Measurements from ENCODE around the gene BTBD1.
A peak's percentile ranks its signal among the peaks of the same experiment; 100 is the strongest.
"Not testable (repeated sequence)": the region's sequence is repeated elsewhere in the genome, so short reads cannot be mapped to it uniquely, and the experiment has no call there.

BTBD1 gene

DNA sequence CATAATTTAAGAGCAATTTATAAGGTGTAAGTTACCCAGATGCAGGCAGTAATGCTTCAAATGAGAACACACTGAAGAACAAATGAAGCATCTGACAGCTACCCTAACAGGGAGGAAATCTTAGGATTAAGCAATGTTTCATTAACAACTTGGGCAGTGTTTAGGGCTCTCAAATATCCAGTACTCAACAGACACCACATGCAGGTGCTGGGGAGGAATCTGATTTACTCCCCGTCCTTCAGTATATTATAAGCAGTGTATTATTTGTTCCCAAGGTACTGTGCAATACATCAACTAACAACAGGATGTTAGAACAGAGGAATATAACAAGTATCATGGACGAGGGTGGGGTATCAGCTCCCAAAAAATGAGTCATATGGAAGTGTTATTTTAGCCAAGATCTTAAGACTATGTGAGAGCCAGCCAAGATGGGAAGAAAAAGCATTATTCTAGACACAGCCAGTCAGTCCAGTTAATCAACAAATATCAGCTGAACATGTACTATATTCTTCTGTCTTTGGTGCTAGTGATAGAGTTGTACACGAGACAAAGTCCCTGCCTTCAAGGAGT lies 20.4 kb downstream of the BTBD1 start:
- no peak overlapping the region for H3K4me3 ChIP-seq (ENCODE audit: severe bottlenecking)
- TF ChIP-seq, protein P1, sequence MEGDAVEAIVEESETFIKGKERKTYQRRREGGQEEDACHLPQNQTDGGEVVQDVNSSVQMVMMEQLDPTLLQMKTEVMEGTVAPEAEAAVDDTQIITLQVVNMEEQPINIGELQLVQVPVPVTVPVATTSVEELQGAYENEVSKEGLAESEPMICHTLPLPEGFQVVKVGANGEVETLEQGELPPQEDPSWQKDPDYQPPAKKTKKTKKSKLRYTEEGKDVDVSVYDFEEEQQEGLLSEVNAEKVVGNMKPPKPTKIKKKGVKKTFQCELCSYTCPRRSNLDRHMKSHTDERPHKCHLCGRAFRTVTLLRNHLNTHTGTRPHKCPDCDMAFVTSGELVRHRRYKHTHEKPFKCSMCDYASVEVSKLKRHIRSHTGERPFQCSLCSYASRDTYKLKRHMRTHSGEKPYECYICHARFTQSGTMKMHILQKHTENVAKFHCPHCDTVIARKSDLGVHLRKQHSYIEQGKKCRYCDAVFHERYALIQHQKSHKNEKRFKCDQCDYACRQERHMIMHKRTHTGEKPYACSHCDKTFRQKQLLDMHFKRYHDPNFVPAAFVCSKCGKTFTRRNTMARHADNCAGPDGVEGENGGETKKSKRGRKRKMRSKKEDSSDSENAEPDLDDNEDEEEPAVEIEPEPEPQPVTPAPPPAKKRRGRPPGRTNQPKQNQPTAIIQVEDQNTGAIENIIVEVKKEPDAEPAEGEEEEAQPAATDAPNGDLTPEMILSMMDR (IDR thresholded peaks at IDR 0.05; ENCODE audit: poor library complexity, severe bottlenecking) = no peak
- no peaks in the 10 kb centered on the region for H3K27me3 ChIP-seq (ENCODE audit: insufficient read depth, poor library complexity, severe bottlenecking)
- H3K36me3 ChIP-seq (ENCODE audit: low read depth) = peaks cover 92% of the 10 kb centered on the region
- H3K9me3 ChIP-seq (ENCODE audit: severe bottlenecking) = peaks cover 2% of the 10 kb centered on the region
- peak overlapping the region; percentile 0 for H3K27ac ChIP-seq (ENCODE audit: poor library complexity, severe bottlenecking)
- ATAC-seq (ENCODE audit: low read depth) (peak; percentile 78), DNase-seq (ENCODE audit: low spot score) (no peak)
- no peaks in the 10 kb centered on the region for H3K4me1 ChIP-seq (ENCODE audit: insufficient read depth, poor library complexity, severe bottlenecking)

- Histone ChIP-seq H3K27ac (ENCODE audit: poor library complexity, severe bottlenecking) (no peak overlapping the region), H3K9me3 (ENCODE audit: severe bottlenecking) (peaks cover 2% of the 10 kb centered on the region), H3K36me3 (ENCODE audit: low read depth) (peaks cover 93% of the 10 kb centered on the region), H3K27me3 (ENCODE audit: insufficient read depth, poor library complexity, severe bottlenecking) (no peaks in the 10 kb centered on the region), H3K4me1 (ENCODE audit: insufficient read depth, poor library complexity, severe bottlenecking) (no peaks in the 10 kb centered on the region), H3K4me3 (ENCODE audit: severe bottlenecking) (no peak overlapping the region)
- ATAC-seq (ENCODE audit: low read depth) = no peak
- TF ChIP-seq, protein P1 (IDR thresholded peaks at IDR 0.05; ENCODE audit: poor library complexity, severe bottlenecking) = no peak
- DNase-seq (ENCODE audit: low spot score) = no peak
Observed at GRCh38 chr15:83044156-83044555, 22.9 kb downstream of the BTBD1 start.

DNA sequence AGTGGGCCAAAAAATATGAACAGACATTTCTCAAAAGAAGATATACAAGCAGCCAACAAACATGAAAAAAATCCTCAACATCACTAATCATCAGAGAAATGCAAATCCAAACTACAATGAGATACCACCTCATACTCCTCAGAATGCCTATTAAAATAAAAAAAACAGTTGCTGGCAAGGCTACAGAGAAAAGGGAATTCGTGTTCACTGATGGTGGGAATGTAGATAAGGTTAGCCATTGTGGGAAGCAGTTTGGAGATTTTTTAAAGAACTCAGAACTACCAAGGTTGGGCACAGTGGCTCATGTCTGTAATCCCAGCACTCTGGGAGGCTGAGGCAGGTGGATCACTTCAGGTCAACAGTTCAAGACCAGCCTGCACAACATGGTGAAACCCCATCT lies 27.8 kb downstream of the BTBD1 start:
- no peak for DNase-seq (ENCODE audit: low spot score)
- Histone ChIP-seq H3K36me3 (ENCODE audit: low read depth) (peaks cover 89% of the 10 kb centered on the region), H3K27ac (ENCODE audit: poor library complexity, severe bottlenecking) (no peak overlapping the region), H3K4me1 (ENCODE audit: insufficient read depth, poor library complexity, severe bottlenecking) (no peaks in the 10 kb centered on the region), H3K4me3 (ENCODE audit: severe bottlenecking) (no peak overlapping the region), H3K27me3 (ENCODE audit: insufficient read depth, poor library complexity, severe bottlenecking) (no peaks in the 10 kb centered on the region), H3K9me3 (ENCODE audit: severe bottlenecking) (peaks cover 2% of the 10 kb centered on the region)
- no peak for ATAC-seq (ENCODE audit: low read depth)
- TF ChIP-seq, protein P1 (IDR thresholded peaks at IDR 0.05; ENCODE audit: poor library complexity, severe bottlenecking) = no peak

- Histone ChIP-seq H3K4me1 (ENCODE audit: insufficient read depth, poor library complexity, severe bottlenecking) (no peaks in the 10 kb centered on the region), H3K27me3 (ENCODE audit: insufficient read depth, poor library complexity, severe bottlenecking) (no peaks in the 10 kb centered on the region), H3K4me3 (ENCODE audit: severe bottlenecking) (no peak overlapping the region), H3K9me3 (ENCODE audit: severe bottlenecking) (no peaks in the 10 kb centered on the region), H3K27ac (ENCODE audit: poor library complexity, severe bottlenecking) (no peak overlapping the region), H3K36me3 (ENCODE audit: low read depth) (peaks cover 86% of the 10 kb centered on the region)
- DNase-seq (ENCODE audit: low spot score) = no peak
- no peak for ATAC-seq (ENCODE audit: low read depth)
- TF ChIP-seq, protein P1 (IDR thresholded peaks at IDR 0.05; ENCODE audit: poor library complexity, severe bottlenecking) = no peak
Observed at GRCh38 chr15:83036253-83036652, 30.8 kb downstream of the BTBD1 start.

GRCh38 chr15:83031234-83031633 lies 35.8 kb downstream of the BTBD1 start:
- H3K27ac ChIP-seq (ENCODE audit: poor library complexity, severe bottlenecking); H3K9me3 ChIP-seq (ENCODE audit: severe bottlenecking); H3K4me1 ChIP-seq (ENCODE audit: insufficient read depth, poor library complexity, severe bottlenecking); H3K27me3 ChIP-seq (ENCODE audit: insufficient read depth, poor library complexity, severe bottlenecking); DNase-seq (ENCODE audit: low spot score); H3K4me3 ChIP-seq (ENCODE audit: severe bottlenecking); ATAC-seq (ENCODE audit: low read depth): not testable (repeated sequence)
- H3K36me3 ChIP-seq (ENCODE audit: low read depth) = peaks cover 87% of the 10 kb centered on the region

Data from RWPE2 (cell line).